ENCODE measurements around the gene FGF21.

Gene FGF21

GRCh38 chr19:48804496-48804895 lies 49.2 kb downstream of the FGF21 start:
- Histone ChIP-seq H3K27me3 (ENCODE audit: low read length) (no peaks in the 10 kb centered on the region), H3K9ac (ENCODE audit: low read length) (no peak overlapping the region), H2AFZ (ENCODE audit: low read depth, low read length, severe bottlenecking) (no peak overlapping the region), H3K4me3 (ENCODE audit: insufficient read depth, low read length, poor library complexity, severe bottlenecking) (no peak overlapping the region), H3K27ac (ENCODE audit: low read depth, low read length) (no peak overlapping the region), H3K4me2 (ENCODE audit: low read depth, low read length, poor library complexity, severe bottlenecking) (no peak overlapping the region), H3K9me2 (replicated peaks; ENCODE audit: insufficient read depth, low read length) (no peaks in the 10 kb centered on the region), H3K79me2 (ENCODE audit: insufficient read depth, low read length) (peaks cover 5% of the 10 kb centered on the region), H3F3A (ENCODE audit: insufficient read depth) (peaks cover 3% of the 10 kb centered on the region; the same call in 1 of the 2 replicates), H3K9me3 (ENCODE audit: insufficient read depth, low read length) (no peaks in the 10 kb centered on the region), H3K36me3 (ENCODE audit: low read length) (no peaks in the 10 kb centered on the region), H4K20me1 (ENCODE audit: low read depth, low read length) (no peaks in the 10 kb centered on the region)
- TF ChIP-seq EZH2phosphoT487 (conservative IDR thresholded peaks at IDR 0.05; ENCODE audit: low read length) (no peak), CTCF (IDR thresholded peaks at IDR 0.05; ENCODE audit: insufficient read depth, low read length, poor library complexity, severe bottlenecking) (no peak)

GRCh38 chr19:48805452-48805851 lies 50.1 kb downstream of the FGF21 start:
- no peak overlapping the region for H3K27ac ChIP-seq (ENCODE audit: low read depth, low read length)
- peaks cover 12% of the 10 kb centered on the region for H3F3A ChIP-seq (ENCODE audit: insufficient read depth)
- no peaks in the 10 kb centered on the region for H4K20me1 ChIP-seq (ENCODE audit: low read depth, low read length)
- H3K4me2 ChIP-seq (ENCODE audit: low read depth, low read length, poor library complexity, severe bottlenecking) = no peak overlapping the region
- peaks cover 15% of the 10 kb centered on the region for H3K79me2 ChIP-seq (ENCODE audit: insufficient read depth, low read length)
- H3K36me3 ChIP-seq (ENCODE audit: low read length) = no peaks in the 10 kb centered on the region
- no peak overlapping the region for H3K9ac ChIP-seq (ENCODE audit: low read length)
- no peak for TF ChIP-seq CTCF (IDR thresholded peaks at IDR 0.05; ENCODE audit: insufficient read depth, low read length, poor library complexity, severe bottlenecking)
- no peak for TF ChIP-seq EZH2phosphoT487 (conservative IDR thresholded peaks at IDR 0.05; ENCODE audit: low read length)
- no peak overlapping the region for H3K4me3 ChIP-seq (ENCODE audit: insufficient read depth, low read length, poor library complexity, severe bottlenecking)
- H3K9me2 ChIP-seq (replicated peaks; ENCODE audit: insufficient read depth, low read length) = no peaks in the 10 kb centered on the region
- H2AFZ ChIP-seq (ENCODE audit: low read depth, low read length, severe bottlenecking) = no peak overlapping the region
- no peaks in the 10 kb centered on the region for H3K9me3 ChIP-seq (ENCODE audit: insufficient read depth, low read length)
- H3K27me3 ChIP-seq (ENCODE audit: low read length) = no peaks in the 10 kb centered on the region

- no peak overlapping the region for H3K27ac ChIP-seq (ENCODE audit: low read depth, low read length)
- no peak overlapping the region for H3K9ac ChIP-seq (ENCODE audit: low read length)
- H3K9me2 ChIP-seq (replicated peaks; ENCODE audit: insufficient read depth, low read length) = no peaks in the 10 kb centered on the region
- H3K4me2 ChIP-seq (ENCODE audit: low read depth, low read length, poor library complexity, severe bottlenecking) = no peak overlapping the region
- H3K36me3 ChIP-seq (ENCODE audit: low read length) = no peaks in the 10 kb centered on the region
- no peaks in the 10 kb centered on the region for H4K20me1 ChIP-seq (ENCODE audit: low read depth, low read length)
- peaks cover 16% of the 10 kb centered on the region for H3K79me2 ChIP-seq (ENCODE audit: insufficient read depth, low read length)
- no peaks in the 10 kb centered on the region for H3K27me3 ChIP-seq (ENCODE audit: low read length)
- TF ChIP-seq EZH2phosphoT487 (conservative IDR thresholded peaks at IDR 0.05; ENCODE audit: low read length) = no peak
- TF ChIP-seq CTCF (IDR thresholded peaks at IDR 0.05; ENCODE audit: insufficient read depth, low read length, poor library complexity, severe bottlenecking) = no peak
- H3F3A ChIP-seq (ENCODE audit: insufficient read depth) = peaks cover 12% of the 10 kb centered on the region
- no peak overlapping the region for H3K4me3 ChIP-seq (ENCODE audit: insufficient read depth, low read length, poor library complexity, severe bottlenecking)
- no peak overlapping the region for H2AFZ ChIP-seq (ENCODE audit: low read depth, low read length, severe bottlenecking)
- no peaks in the 10 kb centered on the region for H3K9me3 ChIP-seq (ENCODE audit: insufficient read depth, low read length)
Measured at GRCh38 chr19:48806518-48806817, 51.1 kb downstream of the FGF21 start.
